GM12865 (cell line): Measurements from ENCODE around the gene PDE4C.

Experiments used
- DNase-seq: peaks from one replicate; pipeline ENCODE4 v3.0.0; 2010; ENCODE audit warnings: low read depth
- H3K4me3 ChIP-seq: 2 replicates; pipeline ENCODE4 v1.5.1; 2011; ENCODE audit warnings: mild to moderate bottlenecking, low read depth, low read length, control low read depth
- CTCF ChIP-seq: IDR thresholded peaks from 2 replicates; pipeline ENCODE4 v1.5.1; 2011; ENCODE audit warnings: low read length, control low read depth, low read depth, inconsistent platforms; ENCODE audit not compliant: insufficient read depth; ENCODE audit errors: missing control alignments

PDE4C gene

DNA sequence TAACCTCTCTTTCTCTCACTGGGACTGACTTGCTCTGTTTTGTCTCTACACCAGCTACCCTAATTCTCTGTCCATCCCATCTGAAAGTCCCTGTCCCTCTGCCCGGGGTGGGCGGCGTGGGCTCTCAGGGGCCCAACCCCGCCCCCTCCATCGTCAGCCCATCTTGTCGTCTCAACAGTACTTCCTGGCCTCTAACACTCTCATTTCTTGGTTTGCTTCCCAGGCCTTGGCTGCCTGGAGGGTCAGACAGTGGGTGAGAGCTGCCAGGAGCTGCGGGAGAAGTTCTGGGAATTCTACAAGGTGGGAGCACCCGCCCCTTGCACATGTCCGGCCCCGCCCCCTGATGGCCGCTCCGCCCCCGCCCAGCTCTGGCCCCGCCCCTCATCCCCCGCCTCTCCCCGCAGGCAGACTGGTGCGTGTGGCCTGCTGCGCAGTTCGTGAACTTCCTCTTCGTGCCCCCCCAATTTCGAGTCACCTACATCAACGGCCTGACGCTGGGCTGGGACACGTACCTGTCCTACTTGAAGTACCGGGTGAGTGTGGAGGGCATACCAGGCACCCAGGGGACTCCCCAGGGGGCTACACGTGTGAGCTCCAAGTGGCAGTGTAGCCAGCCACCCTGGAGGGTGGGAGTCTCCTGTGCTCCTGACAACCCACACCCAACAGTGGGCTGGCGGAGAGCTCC is 31.5 kb downstream of the PDE4C start:
- DNase-seq, result peak; percentile 60
- peak overlapping the region; percentile 58 for H3K4me3 ChIP-seq
- no peak for TF ChIP-seq CTCF

GRCh38 chr19:18194181-18194530 is 32.1 kb downstream of the PDE4C start:
- no peak for DNase-seq
- TF ChIP-seq CTCF, result no peak
- peak overlapping the region; percentile 58 for H3K4me3 ChIP-seq

DNA sequence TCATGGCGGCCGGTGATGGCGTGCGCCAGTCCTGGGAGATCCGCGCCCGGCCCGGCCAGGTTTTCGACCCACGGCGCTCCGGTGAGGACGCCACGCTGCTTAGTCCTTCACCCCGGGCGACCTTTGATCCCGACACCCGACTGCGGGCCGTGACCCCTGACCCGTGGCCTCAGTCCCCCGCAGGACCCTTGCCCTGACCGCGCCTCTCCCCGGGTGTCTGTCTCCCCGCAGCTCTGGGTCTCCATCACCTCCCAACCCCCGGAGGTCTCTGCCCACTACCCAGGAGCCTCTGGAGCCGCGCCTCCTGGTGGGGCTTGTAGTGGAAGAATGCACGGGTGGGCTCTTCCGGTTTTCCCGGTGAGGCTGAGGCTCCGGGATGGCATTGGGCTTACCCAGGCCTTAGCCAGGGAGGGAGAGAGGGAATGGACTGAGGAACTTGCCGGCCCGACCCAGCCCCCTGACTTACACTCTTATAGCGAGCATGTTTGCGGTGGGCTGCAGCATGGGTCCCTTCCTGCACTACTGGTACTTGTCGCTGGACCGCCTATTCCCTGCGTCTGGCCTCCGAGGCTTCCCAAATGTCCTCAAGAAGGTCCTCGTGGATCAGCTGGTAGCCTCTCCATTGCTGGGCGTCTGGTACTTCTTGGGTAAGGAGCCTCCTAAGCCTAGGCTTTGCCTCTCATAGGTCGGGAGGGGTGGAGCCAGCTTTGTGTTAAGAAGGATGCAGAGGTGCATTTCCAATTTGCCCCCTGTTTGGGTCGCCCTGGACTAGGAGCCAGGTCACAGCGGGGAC is 32.7 kb downstream of the PDE4C start:
- no peak for DNase-seq
- no peak for TF ChIP-seq CTCF
- H3K4me3 ChIP-seq, result peak overlapping the region; percentile 58

DNA sequence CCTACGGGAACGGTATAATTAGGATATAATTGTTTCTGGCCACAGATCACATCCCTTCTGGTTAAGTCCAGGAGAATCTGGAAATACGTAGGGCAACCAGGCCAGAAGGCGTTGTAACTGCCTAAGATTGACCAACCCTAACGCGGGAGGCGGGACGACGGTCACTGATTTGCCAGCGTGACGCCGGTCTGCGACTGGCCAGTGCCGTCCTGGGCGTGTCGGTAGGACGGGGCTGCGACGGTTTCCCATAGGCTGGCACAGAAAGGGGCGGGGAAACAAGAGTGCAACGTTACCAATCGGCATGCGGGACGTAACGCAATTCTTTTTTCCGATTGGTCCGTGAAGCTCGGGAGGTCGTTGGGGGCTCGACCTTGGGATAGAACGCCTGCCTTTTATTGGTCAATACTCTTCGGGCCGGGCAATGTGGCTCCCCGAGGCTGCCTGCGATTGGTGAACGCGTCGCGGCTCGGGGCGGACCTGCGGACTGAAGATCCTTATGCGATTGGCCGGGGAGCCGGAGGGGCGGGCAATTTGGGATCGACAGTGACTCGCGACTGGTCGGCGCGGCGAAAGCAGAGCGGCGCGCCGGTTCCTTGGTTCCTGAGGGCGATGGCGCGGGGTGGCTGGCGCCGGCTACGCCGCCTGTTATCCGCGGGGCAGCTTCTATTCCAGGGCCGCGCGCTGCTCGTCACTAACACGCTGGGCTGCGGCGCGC is 33.4 kb downstream of the PDE4C start, which contains the start of gene MPV17L2:
TSS of gene MPV17L2 (plus strand) at position 546 of the 715 bp plus-strand sequence. CDS start at position 610, 64 bp downstream.
- TF ChIP-seq CTCF, result no peak
- H3K4me3 ChIP-seq, result peak within 1 kb of the TSS; percentile 71
- DNase-seq, result peak; percentile 100

- peak overlapping the region; percentile 71; the same call in 1 of the 2 replicates for H3K4me3 ChIP-seq
- TF ChIP-seq CTCF, result no peak
- no peak for DNase-seq
Observed at GRCh38 chr19:18191640-18192062, 34.6 kb downstream of the PDE4C start.

DNA sequence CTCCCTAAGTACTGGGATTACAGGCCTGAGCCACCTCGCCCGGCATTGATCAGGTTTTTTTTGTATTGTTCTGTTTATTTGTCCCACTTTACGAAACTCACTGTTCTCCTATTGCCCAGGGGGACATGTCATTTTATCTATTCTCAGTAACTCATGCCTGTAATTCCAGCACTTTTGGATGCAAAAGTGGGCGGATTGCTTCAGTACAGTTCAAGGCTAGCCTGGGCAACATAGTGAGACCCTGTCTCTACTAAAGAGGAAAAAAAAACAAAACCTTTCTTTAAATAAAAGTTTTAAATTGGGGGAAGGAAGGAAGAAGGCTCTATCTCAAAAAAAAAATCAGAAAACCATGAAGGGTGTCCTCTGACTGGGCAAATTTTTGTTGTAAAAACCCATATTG is 36.0 kb downstream of the PDE4C start:
- DNase-seq, result no peak
- TF ChIP-seq CTCF, result no peak
- no peak overlapping the region for H3K4me3 ChIP-seq
